ENCODE results near the gene TLL2. TPM values are rescaled to one million over a fixed set of nuclear protein-coding genes. Genes with fewer than 3 reads are reported as not detected.

Gene TLL2
- total RNA-seq, 1 donor from 2014 or later, result 6.7 TPM

GRCh38 chr10:96497391-96497790 is 16.3 kb downstream of the TLL2 start:
- DNase-seq (ENCODE audit: low read depth), result no peak
- H3K4me3 ChIP-seq (ENCODE audit: low read depth, low read length), result no peak overlapping the region
- TF ChIP-seq CTCF (conservative IDR thresholded peaks at IDR 0.05; ENCODE audit: low read depth, low read length), result no peak

GRCh38 chr10:96496281-96496925 is 17.3 kb downstream of the TLL2 start:
- no peak overlapping the region for H3K4me3 ChIP-seq (ENCODE audit: low read depth, low read length)
- no peak for DNase-seq (ENCODE audit: low read depth)
- no peak for TF ChIP-seq CTCF (conservative IDR thresholded peaks at IDR 0.05; ENCODE audit: low read depth, low read length)

- TF ChIP-seq CTCF (conservative IDR thresholded peaks at IDR 0.05; ENCODE audit: low read depth, low read length), result no peak
- H3K4me3 ChIP-seq (ENCODE audit: low read depth, low read length), result no peak overlapping the region
- no peak for DNase-seq (ENCODE audit: low read depth)
Observed at GRCh38 chr10:96495544-96495943, 18.2 kb downstream of the TLL2 start.

GRCh38 chr10:96494694-96495093 is 19.0 kb downstream of the TLL2 start:
- no peak for TF ChIP-seq CTCF (conservative IDR thresholded peaks at IDR 0.05; ENCODE audit: low read depth, low read length)

GRCh38 chr10:96493871-96494525 is 19.7 kb downstream of the TLL2 start:
- no peak for DNase-seq (ENCODE audit: low read depth)
- no peak overlapping the region for H3K4me3 ChIP-seq (ENCODE audit: low read depth, low read length)
- no peak for TF ChIP-seq CTCF (conservative IDR thresholded peaks at IDR 0.05; ENCODE audit: low read depth, low read length)

More at GRCh38 chr10:96494694-96495093, 19.0 kb downstream of the TLL2 start:
- no peak overlapping the region for H3K4me3 ChIP-seq (ENCODE audit: low read depth, low read length)
- DNase-seq (ENCODE audit: low read depth), result no peak

- no peak for TF ChIP-seq CTCF (conservative IDR thresholded peaks at IDR 0.05; ENCODE audit: low read depth, low read length)
- no peak for DNase-seq (ENCODE audit: low read depth)
- no peak overlapping the region for H3K4me3 ChIP-seq (ENCODE audit: low read depth, low read length)
Observed at GRCh38 chr10:96493254-96493653, 20.5 kb downstream of the TLL2 start.

GRCh38 chr10:96491303-96491702 is 22.4 kb downstream of the TLL2 start:
- no peak for DNase-seq (ENCODE audit: low read depth)
- no peak overlapping the region for H3K4me3 ChIP-seq (ENCODE audit: low read depth, low read length)
- peak; percentile 66 for TF ChIP-seq CTCF (conservative IDR thresholded peaks at IDR 0.05; ENCODE audit: low read depth, low read length)
